K562 (cell line): Measurements from ENCODE around the gene TMEM131L. TPM values are rescaled to one million over a fixed set of nuclear protein-coding genes. Genes with fewer than 3 reads are reported as not detected.

Experiments used
- ATAC-seq: fragments of 200-7000 bp; cut with Tn5 transposase; 3 replicates; pipeline ENCODE4 v1.9.1; 2020; ENCODE audit warnings: moderate library complexity
- BruUV-seq: library from RNA; stranded (reverse); fragments of 400-500 nt; replicated peaks from 2 replicates; lab custom pipeline; 2021; lab: Mats Ljungman, UMichigan
- CTCF ChIA-PET: fragments of 300-600 bp; formaldehyde crosslinking; extraction: SDS; loops from one replicate; lab custom pipeline; 2021; ENCODE audit warnings: low intra/inter-chr PET ratio; lab: Yijun Ruan, JAX
- POLR2A ChIA-PET: fragments of 300-600, 350-650 bp; sonication (Branson Sonifier 250); formaldehyde crosslinking; extraction: SDS; loops from one replicate; lab custom pipeline; 2021; ENCODE audit warnings: antibody characterized with exemption, inconsistent platforms; lab: Yijun Ruan, JAX
- DNase-seq, 4 experiments: peaks; one replicate each; pipeline versions ENCODE4 v3.0.0 to v3.0.0-alpha.2; 2011 to 2018; ENCODE audit warnings: low spot score in 3 of 4, mixed read lengths in 3 of 4; ENCODE audit errors: extremely low read depth in 1 of 4
- FAIRE-seq: peaks from 2 replicates; lab custom pipeline; 2011; peaks lifted over from hg19 to GRCh38; lab: Jason Lieb, UNC
- H2AFZ ChIP-seq: 2 replicates; pipeline ENCODE4 v1.6.0; 2011; ENCODE audit warnings: low read depth, low read length, control low read depth, inconsistent platforms
- H3K27ac ChIP-seq: fragments of 200-600 bp; 3 replicates; pipeline ENCODE4 v1.8.0; 2011; ENCODE audit warnings: low read depth, mild to moderate bottlenecking, control low read depth, inconsistent platforms, low read length, moderate library complexity, mixed read lengths; ENCODE audit errors: extremely low read depth
- H3K27me3 ChIP-seq, 2 experiments: fragments of 300-600 bp in 1 of 2; 2 replicates in 1 of 2; 3 replicates in 1 of 2; pipeline versions ENCODE4 v1.6.0 to v1.8.0; 2011; ENCODE audit warnings: inconsistent platforms in 2 of 2, low read length in 2 of 2, mild to moderate bottlenecking in 1 of 2, mixed read lengths in 1 of 2, moderate library complexity in 1 of 2; ENCODE audit not compliant: control insufficient read depth in 2 of 2, insufficient read depth in 2 of 2
- H3K36me3 ChIP-seq: fragments of 300-600 bp; 3 replicates; pipeline ENCODE4 v1.8.0; 2011; ENCODE audit warnings: mild to moderate bottlenecking, low read length, inconsistent platforms; ENCODE audit not compliant: control insufficient read depth, insufficient read depth
- H3K4me1 ChIP-seq, 2 experiments: fragments of 200-600 bp in 1 of 2; replicated peaks in 1 of 2; 2 replicates in 1 of 2; 3 replicates in 1 of 2; pipeline versions ENCODE4 v1.5.1 to v1.8.0; 2011; ENCODE audit warnings: inconsistent platforms in 2 of 2, low read length in 2 of 2, mild to moderate bottlenecking in 1 of 2, mixed read lengths in 1 of 2, moderate library complexity in 1 of 2; ENCODE audit not compliant: control insufficient read depth in 2 of 2, insufficient read depth in 2 of 2
- H3K4me2 ChIP-seq: 2 replicates; pipeline ENCODE4 v1.6.1; 2011; ENCODE audit warnings: low read length, control low read depth, inconsistent platforms, mixed read lengths; ENCODE audit not compliant: insufficient read depth
- H3K4me3 ChIP-seq: fragments of 200-600 bp; sonication (generic), shearing (Covaris generic); 2 replicates; pipeline ENCODE4 v1.5.1; 2016; ENCODE audit warnings: control low read depth, inconsistent platforms
- H3K79me2 ChIP-seq: fragments of 200-600 bp; 3 replicates; pipeline ENCODE4 v1.8.0; 2011; ENCODE audit warnings: low read length, inconsistent platforms; ENCODE audit not compliant: control insufficient read depth, insufficient read depth
- H3K9ac ChIP-seq, 2 experiments: 2 replicates each; pipeline versions ENCODE4 v1.6.0 to v1.6.1; 2011; ENCODE audit warnings: low read depth in 2 of 2, low read length in 2 of 2, control low read depth in 1 of 2, inconsistent platforms in 1 of 2, mild to moderate bottlenecking in 1 of 2, mixed read lengths in 1 of 2; ENCODE audit not compliant: insufficient read depth in 1 of 2
- H3K9me1 ChIP-seq: one replicate; pipeline ENCODE4 v1.6.0; 2011; ENCODE audit warnings: inconsistent platforms, mild to moderate bottlenecking, low read length, moderate library complexity; ENCODE audit not compliant: control insufficient read depth, insufficient read depth
- H3K9me3 ChIP-seq: replicated peaks from 2 replicates; pipeline ENCODE4 v1.5.1; 2011; ENCODE audit warnings: low read depth, low read length, inconsistent platforms; ENCODE audit not compliant: control insufficient read depth, insufficient read depth
- H4K20me1 ChIP-seq: replicated peaks from 2 replicates; pipeline ENCODE4 v1.6.1; 2011; ENCODE audit warnings: low read length, inconsistent platforms, mixed read lengths; ENCODE audit not compliant: control insufficient read depth, insufficient read depth
- HLTF ChIP-seq: fragments of 450-650 bp; IDR thresholded peaks from 2 replicates; pipeline ENCODE4 v1.6.1; 2016
- ZBTB40 ChIP-seq, 2 experiments: fragments of 450-650 bp in 1 of 2; sonication (generic) in 1 of 2; formaldehyde crosslinking in 1 of 2; IDR thresholded peaks; 2 replicates each; pipeline versions ENCODE4 v1.7.1 to v1.9.0; 2016 to 2022; ENCODE audit warnings: inconsistent platforms in 1 of 2, mild to moderate bottlenecking in 1 of 2, missing genetic modification reagents in 1 of 2
- WGBS: fragments of 100-300 bp; shearing (Covaris generic); methylation state at CpG from one replicate; pipeline ENCODE4 v1.1.6; 2016; ENCODE audit warnings: low coverage, mixed read lengths; ENCODE audit not compliant: insufficient coverage; ENCODE audit errors: missing lambda C conversion rate; 5-methylcytosine and 5-hydroxymethylcytosine counted together
- in situ Hi-C: fragments of 300-500 bp; cut with MboI; formaldehyde crosslinking; loops from 4 replicates; pipeline ENCODE4 v1.15.0; 2018; ENCODE audit warnings: inconsistent platforms, mixed read lengths
- intact Hi-C: fragments of 100-400 bp; cut with micrococcal nuclease; formaldehyde crosslinking; loops from 2 replicates; pipeline ENCODE4 v1.14.2; 2022
- polyA plus RNA-seq, 8 experiments: library from polyadenylated mRNA; depleted of rRNA in 4 of 8; stranded (reverse) in 5 of 8; unstranded in 3 of 8; fragments of >200 nt; fragmentation: Nextera tagmentation in 2 of 8; fragmentation: Illumina TruSeq in 1 of 8; extraction: Ambion mirVana in 2 of 8; extraction: Trizol in 1 of 8; gene quantifications; 2 replicates each; pipeline versions ENCODE4 v1.2.1 to v1.2.3, GENCODE V29; 2011 to 2014; ENCODE audit warnings: inconsistent platforms in 1 of 8, missing spikeins in 1 of 8
- total RNA-seq, 7 experiments: library from RNA; depleted of rRNA in 6 of 7; stranded (reverse); fragments of >200 nt in 6 of 7; fragmentation: Illumina TruSeq in 2 of 7; extraction: Trizol in 2 of 7; gene quantifications; 2 replicates each; pipeline versions ENCODE4 v1.2.1 to v1.2.3, GENCODE V29; 2011 to 2021; ENCODE audit warnings: low replicate concordance in 1 of 7

Gene TMEM131L
- total and polyA plus RNA-seq, 9 of the 15 experiments (the other 6 are each of a cell fraction or from before 2014, with no cell fraction given) = 1.2 to 20.8 (median 12.9) TPM

- H3K9me1 ChIP-seq = peaks cover 6% of the 10 kb centered on the region
- H3K27ac ChIP-seq = no peak overlapping the region
- H3K79me2 ChIP-seq = peaks cover 69% of the 10 kb centered on the region
- DNase-seq (no peak), FAIRE-seq (no peak), ATAC-seq (no peak)
- no peaks in the 10 kb centered on the region; the same call in none of the 3 replicates for H3K36me3 ChIP-seq
- no peaks in the 10 kb centered on the region for H3K27me3 ChIP-seq
- no peaks in the 10 kb centered on the region for H3K9me3 ChIP-seq
- H3K9ac ChIP-seq = no peak overlapping the region
- WGBS = 94% methylated on average over 2 of the region's 2 CpGs
- ChIA-PET POLR2A (interaction anchor here (1.0 kb wide), 1 partner anchor 12 kb away, joined by 3 read pairs; no protein-coding TSS in a partner anchor), CTCF (no interaction called here)
- in situ Hi-C loops = no loop called here
- peaks cover 16 to 37% of the 10 kb centered on the region in 2 experiments; a peak in 4 of 5 replicates for H3K4me1 ChIP-seq
- 0 out of 2 replicates have a peak, but pooled peaks cover 11% of the 10 kb centered on the region for H4K20me1 ChIP-seq
- no TSS peak for BruUV-seq
- no peak overlapping the region for H3K4me3 ChIP-seq
- H3K4me2 ChIP-seq = no peak overlapping the region
- H2AFZ ChIP-seq = no peak overlapping the region
- TF ChIP-seq ZBTB40 (IDR thresholded peaks at IDR 0.05) = peak; percentile 72
- TF ChIP-seq ZBTB40 (CRISPR knock-in tag; IDR thresholded peaks at IDR 0.05) = no peak
- TF ChIP-seq HLTF = no peak
- intact Hi-C loops = no loop called here
These were observed 65.9 kb downstream of the TMEM131L start for GRCh38 chr4:153531976-153532626.
